HG03342 (cell line): Measurements from ENCODE around the gene NFYC.

ENCODE experiments used
- ATAC-seq: cut with Tn5 transposase; IDR thresholded peaks from one replicate; pipeline ENCODE4 v1.9.1; 2021; ENCODE audit warnings: mild to moderate bottlenecking, moderate library complexity; ENCODE audit not compliant: unreplicated experiment

The NFYC gene

DNA sequence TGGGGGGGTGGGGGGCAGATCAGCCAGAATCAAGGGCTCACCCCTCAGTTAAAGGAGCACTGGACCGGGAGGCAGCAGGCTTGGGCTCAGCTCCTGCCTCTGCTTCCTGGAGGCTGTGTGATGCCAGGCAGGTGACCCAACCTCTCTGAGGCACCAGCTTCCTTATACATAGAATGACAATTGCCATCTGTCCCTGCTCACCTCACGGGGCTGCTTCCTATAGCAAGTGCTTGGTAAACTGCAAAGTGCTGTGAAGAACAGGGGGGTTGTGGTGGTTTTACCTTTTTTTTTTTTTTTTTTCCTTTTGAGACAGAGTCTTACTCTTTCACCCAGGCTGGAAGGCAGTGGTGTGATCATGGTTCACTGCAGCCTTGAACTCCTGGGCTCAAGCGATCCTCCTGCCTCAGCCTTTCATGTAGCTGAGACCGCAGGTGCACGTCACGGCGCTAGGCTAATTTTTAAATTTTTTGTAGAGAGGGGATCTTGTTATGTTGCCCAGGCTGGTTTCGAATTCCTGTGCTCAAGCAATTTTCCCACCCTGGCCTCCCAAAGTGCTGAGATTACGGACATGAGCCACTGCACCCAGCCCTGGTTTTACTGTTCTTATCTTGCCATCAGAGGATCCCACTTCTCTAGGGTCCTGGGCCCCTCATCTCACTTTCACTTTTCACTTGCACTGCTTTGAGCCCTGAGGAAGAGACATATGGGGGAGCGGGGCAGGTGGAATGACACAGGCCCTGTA lies 103.6 kb downstream of the NFYC start:
- ATAC-seq = no peak

- no peak for ATAC-seq
Observed at GRCh38 chr1:40795811-40796586, 104.5 kb downstream of the NFYC start.

DNA sequence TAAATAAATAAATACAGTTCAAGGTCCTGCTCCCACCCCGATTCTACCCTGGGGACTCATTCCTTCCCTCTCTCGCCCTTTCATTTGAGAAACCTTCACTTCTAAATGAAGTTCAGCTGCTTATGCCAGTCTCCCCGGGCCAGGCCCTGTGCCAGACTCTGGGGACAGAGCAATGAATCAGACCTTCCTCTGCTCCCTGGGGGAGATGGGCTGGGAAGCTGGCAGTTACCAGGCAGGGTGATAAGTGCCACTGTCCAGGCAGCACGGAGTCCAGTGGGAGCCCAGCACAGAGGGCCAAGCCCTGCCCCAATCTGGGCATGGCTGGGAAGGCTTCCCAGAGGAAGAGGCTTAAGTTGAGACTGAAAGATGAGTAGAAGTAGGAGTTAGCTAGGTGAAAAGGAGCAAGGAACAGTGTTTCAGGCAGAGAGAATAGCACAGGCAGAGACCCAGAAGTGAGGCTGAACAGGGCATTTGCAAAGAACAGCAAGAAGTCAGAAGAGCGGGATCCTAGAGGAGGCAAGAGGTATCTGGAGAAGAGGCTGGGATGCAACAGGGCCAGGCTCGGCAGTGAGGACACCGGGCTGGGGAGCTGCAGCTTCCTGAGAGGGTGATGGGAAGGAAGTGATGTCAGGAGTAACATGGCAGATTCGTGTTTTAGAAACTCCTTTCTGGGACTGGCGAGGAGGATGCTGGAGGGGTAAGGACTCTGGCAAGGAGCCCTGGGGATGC lies 105.6 kb downstream of the NFYC start:
- no peak for ATAC-seq

DNA sequence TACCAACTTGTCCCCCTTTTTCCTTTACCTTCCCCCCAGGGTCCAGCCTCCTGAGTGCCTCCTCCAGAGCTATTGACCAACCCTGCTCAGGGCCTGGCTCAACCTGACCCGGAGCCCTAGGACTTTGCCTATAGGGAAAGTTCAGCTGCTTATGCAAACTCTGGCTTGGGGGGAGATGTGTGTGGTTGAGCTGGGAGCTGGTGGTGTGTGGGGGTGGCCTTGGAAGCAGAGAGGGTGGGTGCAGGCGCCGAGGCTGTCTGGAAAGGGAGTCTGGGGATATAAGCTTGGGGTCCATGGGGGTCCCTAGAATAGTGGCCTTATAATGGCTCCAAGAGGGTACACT lies 106.1 kb downstream of the NFYC start:
- no peak for ATAC-seq

DNA sequence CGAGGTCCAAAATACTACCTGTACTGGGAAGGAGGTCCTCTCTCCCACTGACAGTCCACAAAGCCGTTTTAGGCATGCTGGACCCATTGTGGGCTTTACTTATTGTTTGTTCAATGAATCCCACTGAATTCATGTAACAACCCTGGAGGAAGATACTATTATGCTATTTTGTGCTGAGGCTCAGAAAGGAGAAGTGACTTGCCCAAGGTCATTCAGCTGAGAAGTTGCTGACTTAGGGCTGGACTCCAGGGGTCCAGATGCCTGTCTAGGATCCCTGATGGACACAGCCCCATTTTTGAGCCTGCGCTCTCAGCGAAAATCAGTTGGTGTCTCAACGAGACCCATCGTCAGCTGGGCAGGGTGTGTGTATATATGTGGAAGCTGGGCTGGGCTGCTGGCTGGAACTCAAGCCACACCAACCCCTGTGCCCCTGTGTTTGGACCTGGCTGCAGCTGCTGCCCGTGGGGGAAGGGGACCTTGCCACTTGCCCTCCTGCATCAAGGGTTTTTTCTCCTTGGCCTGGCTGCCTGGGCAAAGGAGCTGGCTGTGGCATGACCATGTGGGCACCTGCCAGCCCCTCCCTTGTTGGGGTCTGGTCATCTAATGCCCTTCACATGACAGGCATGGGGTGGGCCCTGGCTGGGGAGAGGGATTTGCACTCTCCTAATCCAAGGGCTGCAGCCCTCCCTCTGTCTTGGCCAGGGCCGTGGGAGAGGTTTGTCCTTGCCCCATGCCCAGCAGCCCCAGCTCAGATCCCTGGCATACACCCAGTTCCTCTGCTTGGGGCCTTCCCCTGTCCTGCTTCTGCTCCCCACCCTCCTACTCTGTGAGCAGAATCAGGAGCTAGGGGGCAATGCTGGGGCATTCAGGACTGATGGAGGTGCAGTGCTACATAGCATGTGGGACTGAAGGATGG lies 107.1 kb downstream of the NFYC start:
- no peak for ATAC-seq

DNA sequence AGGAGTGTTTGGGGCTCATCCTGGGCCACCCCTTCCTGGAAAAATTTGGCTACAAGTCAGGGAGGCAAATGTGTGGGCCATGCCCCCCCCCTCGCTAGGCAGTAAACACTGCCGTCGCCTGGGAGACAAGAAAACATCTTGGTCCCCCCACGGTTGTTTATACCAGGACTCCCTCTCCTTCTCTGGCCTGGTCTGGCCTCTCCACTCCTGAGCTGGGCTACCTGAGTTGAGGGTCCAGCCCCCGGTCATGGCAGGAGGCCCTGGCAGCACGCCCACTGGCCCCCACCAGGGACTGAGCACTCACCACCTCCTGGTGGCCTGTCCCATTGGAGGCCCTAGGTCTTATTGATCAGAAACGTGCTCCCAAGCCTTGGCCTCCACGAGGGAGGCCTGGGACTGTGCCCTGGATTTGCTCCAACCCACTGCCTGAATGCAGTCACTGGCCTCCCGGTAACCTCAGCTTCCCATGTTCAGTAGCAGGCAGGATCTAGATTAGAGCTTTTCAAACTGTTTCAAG lies 107.9 kb downstream of the NFYC start:
- no peak for ATAC-seq

GRCh38 chr1:40801742-40802077 lies 110.2 kb downstream of the NFYC start:
- no peak for ATAC-seq

DNA sequence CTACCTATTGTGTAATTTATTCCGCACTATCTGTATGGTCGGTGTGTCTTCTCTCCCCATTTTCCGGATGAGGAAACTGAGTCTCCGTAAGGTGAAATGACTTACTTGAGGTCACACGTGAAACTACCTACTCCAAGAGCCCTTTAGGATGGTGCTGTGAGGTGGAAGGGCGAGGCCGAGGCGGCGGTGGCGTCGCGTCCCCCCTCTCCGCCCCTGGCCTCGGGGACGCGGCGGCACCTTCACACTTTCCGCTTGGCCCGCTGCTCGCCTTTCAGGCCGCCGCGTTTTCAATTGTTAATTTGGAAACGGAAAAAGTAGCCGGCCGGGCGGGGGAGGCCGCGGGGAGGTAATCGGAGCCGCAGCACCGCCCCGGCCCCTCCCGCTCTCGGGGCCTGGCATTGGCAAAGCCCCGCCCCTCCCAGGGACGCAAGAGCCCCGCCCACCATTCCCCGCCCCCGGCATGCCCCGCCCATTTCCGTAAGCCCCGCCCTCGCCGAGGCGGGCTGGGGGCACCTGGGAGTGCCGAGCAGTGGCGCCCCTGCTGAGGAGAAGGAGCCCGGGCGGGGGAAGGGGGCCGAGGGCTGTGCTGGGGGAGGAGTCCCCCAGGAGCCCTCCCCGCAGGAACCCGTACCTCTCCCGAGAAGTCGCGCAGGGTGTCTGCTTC lies 110.7 kb downstream of the NFYC start:
- ATAC-seq = peak; percentile 56

GRCh38 chr1:40802742-40803113 lies 111.2 kb downstream of the NFYC start:
- ATAC-seq = no peak

GRCh38 chr1:40803447-40803846 lies 111.9 kb downstream of the NFYC start:
- no peak for ATAC-seq

DNA sequence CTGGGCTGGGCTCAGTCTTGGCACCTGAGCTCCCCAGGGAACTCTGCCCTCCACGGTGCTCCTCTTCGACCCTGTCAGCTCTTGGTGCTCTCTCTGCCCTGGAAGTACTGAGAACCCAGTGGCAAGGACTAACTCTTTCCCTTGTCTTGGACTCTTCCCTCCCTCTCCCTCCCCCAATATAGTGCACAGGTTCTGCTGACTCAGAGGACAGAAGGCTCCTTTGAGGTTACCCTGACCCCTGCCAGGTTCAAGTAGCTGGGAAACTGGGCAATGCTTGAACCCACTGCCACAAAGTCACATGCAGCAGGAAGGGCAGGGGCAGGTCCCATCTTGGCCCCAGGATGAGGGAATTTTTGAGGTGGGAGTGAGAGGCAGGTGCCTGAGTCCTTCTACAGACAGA lies 112.4 kb downstream of the NFYC start:
- ATAC-seq = no peak

- no peak for ATAC-seq
Observed at GRCh38 chr1:40806240-40806639, 114.7 kb downstream of the NFYC start.

- no peak for ATAC-seq
Observed at GRCh38 chr1:40806731-40807695, 115.5 kb downstream of the NFYC start.

DNA sequence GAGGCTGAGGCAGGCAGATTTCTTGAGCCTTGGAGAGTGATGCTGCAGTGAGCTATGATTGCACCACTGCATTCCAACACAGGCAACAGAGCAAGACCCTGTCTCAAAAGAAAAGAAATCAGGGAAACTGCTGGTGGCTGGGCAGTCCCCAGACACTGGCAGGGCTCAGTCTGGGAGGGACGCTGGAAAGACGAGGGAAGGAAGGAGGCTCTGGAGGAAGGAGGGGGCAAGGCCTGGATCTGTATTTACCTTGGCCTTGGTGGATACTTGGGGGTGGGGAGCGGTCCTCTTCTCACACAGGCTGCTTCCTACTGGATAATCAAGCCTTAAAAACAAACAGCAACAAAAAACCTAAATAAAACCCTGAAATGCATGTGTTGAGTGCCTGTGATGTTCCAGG lies 116.5 kb downstream of the NFYC start:
- no peak for ATAC-seq

DNA sequence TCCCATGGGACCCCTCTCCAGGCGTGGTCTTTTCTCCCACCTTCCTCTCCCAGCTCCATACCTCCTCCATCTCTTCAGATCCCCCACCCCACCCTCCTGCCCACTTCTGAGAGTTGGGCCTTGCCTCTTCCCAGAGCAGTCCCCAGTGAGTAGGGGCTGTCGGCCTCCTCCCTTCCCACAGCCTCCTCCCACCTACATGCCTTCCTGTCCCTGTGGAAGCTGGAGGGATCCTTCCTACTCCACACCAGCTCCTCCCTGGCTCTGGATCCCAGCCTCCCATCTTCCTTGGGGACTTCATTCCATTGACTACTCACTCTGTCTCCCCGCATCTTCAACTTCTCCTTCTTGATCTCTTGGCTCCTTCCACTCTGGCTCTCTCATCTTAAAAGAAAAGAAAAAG lies 116.9 kb downstream of the NFYC start:
- ATAC-seq = no peak

DNA sequence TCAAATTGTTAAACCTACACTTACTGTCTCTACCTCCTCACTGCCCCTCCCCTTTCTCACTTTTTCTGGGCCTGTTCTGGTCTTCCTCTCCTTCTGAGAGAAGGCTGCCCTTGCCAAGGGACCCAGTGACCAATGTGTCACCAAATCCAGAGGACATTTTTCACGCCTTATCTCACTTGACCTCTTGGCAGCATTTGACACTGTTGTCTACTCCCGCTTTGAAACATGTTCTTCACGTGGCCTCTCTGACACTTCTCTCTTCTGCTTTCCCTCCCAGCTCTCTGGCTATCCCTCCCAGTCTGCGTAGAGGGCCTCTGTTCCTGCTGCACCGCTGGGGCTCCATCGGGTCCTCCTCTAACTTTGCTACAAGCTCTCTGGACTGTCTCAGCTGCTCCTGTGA lies 117.4 kb downstream of the NFYC start:
- ATAC-seq = no peak

DNA sequence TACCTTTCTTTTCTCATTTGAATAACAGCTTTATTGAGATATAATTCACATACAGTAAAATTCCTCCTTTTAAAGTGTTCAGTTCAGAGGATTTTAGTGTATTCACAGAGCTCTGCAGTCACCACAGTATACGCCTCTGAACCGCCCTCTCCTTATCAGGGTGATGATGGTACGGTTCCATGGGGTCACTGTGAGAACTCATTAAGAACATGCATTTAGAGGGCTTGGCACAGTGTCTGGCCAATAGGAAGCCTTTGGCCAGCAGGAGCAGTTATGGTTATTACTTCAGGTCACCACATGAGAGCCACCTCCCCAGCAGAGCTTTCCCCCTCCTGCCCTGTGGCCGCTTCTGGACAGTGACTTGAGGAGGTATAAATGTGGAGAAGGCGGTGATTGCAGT lies 119.4 kb downstream of the NFYC start:
- no peak for ATAC-seq

DNA sequence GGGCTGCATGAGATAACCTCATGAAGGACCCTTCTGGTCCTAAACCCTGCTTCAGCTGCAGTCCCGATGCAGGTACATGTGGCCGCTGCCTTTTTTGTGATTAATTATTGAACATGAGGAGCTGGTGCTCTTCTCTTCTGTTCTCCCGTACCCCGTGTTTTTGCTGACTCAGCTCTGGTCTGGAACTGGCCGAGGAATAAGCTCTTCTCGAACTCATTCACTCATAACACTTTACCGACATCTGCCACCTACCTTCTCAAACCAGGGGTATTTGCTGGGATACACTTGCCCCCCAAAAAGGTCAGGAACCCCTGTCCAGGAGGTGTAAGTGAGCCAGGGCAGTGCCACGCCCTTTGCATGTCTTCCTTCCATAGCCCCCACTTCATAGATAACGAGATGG lies 123.9 kb downstream of the NFYC start:
- ATAC-seq = no peak

DNA sequence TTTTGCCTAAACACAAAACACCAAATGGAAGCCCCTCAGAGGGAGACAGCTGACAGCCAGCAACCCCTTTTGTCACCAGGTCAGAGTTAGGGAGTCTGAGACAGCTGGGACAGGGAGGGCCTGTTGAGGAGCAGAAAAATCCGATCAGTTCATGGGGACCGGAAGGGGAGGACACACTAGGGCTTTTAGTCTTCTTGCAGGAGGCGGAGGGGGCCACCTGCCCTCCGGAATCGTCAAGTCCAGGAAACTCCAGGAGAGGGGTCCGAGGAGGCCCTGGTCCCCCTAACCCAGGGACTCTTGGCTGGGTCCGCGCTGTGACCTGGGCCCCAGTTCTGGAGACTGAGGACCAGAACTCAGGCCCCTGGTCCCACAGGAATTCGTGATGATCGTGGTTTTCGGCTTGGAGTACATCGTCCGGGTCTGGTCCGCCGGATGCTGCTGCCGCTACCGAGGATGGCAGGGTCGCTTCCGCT lies 126.3 kb downstream of the NFYC start:
- no peak for ATAC-seq
